NB4 (cell line): ENCODE results near the gene IL22RA2.

Experiments
- CTCF ChIP-seq: IDR thresholded peaks from one replicate; pipeline ENCODE4 v1.5.1; 2012; ENCODE audit warnings: low read depth, low read length
- POLR2A ChIP-seq: IDR thresholded peaks from 2 replicates; pipeline ENCODE4 v1.6.1; 2011; ENCODE audit warnings: mild to moderate bottlenecking; ENCODE audit not compliant: insufficient read length; ENCODE audit errors: extremely low read depth

- TF ChIP-seq CTCF (peak; percentile 25), POLR2A (no peak)
Observed at GRCh38 chr6:137165375-137166246, 7.8 kb downstream of the IL22RA2 start.
